Stimulated activated CD8-positive, alpha-beta memory T cell treated with anti-CD3 and anti-CD28 coated beads, Interleukin-4, amount 100 ng/mL, for 24 hours (primary cell): ENCODE data around the gene FRMD3.
A peak's percentile ranks its signal among the peaks of the same experiment; 100 is the strongest.
"Not testable (repeated sequence)": the region's sequence is repeated elsewhere in the genome, so short reads cannot be mapped to it uniquely, and the experiment has no call there.

Source experiments
- DNase-seq: peaks from one replicate; pipeline ENCODE4 v3.0.0-alpha.2; 2020; ENCODE audit warnings: low read depth

FRMD3 gene

DNA sequence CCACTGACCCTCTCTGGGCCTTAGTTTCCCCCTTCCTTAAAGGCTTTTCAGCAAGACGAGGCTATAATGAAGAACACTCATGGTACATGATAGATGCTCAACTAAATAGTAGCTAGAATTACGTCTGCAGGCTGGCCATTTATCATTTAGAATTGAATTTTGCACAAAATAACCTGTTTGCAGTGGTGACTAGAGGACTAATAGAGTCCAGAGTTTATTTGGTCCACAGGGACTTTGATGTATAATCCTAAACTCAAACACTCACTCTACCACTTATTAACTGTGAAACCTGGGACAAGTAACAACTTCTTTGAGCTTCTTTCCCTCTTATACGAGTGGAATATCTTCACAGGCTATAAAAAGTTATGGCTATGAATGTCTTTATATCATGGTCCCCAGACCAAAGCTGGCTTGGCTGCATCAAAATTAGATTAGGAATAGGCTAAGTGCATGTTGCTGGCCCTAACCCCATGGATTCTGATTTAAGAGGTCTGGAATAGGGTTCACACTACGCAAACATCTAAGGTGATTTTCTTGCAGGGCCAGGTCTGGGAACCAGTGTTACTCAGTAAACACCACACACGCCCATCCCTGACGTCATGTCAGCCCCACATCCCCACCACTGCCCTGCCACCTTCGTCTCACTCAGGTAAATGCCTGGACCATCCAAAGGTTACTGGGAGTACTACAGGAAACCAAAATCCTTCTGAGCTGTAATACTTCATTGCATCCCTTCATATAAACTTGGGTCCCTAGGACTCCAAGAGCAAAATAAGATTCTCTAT lies 150.6 kb downstream of the FRMD3 start:
- DNase-seq, result no peak

DNA sequence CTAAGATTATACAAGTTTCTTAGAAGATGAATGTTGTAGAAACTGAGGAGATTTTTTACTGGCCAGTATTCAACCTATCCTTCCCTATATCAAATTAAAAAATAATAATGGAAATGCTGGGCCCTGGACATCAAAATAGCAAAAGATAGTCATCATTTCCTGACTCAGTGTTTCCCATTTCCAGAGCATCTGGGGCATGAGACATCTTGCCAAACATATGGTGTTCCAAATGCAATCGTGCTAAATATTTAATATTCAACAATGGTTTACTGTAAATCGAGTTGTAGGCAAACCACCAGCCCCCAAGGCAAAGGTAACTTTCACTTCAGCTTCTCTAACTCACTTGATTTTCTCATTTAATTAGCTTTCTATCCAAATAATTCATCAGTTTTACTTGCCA lies 152.9 kb downstream of the FRMD3 start:
- no peak for DNase-seq

DNA sequence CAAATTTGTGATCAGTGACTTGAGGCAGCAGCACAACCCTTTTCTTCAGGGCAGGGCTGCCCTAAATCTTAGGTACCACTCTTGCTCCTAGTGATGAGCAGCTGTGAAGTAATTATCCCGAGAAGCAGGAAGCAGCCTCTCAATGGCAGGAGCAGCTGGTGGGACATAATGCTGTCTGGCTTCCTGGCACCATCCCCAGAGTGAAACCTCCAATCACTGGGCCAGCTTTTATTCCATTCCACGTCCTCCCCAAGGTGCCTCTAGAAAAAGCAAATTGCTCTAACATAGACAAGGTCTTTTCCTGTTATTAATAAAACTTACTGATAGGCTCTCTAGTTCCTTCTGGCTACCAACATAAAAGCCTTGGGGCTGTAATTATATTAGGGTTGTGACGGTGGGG lies 154.0 kb downstream of the FRMD3 start:
- DNase-seq, result no peak

DNA sequence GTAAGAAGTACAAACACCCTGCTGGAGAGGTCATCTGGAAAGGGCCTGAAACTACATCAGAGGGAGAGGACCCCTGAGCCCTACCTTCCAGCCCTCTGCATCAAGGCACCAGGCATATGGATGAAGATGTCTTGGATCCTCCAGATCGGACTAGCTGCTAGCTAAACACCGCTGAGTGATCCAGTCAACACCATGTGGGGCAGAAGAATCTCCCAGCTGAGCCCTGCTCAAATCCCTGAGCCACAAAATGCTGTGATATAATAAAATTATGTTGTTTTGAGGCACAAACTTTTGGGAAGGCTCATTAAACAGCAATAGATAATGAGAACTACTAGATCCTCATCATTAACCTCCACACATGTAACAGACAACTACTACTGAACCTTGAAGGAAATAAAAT lies 155.2 kb downstream of the FRMD3 start:
- no peak for DNase-seq

DNA sequence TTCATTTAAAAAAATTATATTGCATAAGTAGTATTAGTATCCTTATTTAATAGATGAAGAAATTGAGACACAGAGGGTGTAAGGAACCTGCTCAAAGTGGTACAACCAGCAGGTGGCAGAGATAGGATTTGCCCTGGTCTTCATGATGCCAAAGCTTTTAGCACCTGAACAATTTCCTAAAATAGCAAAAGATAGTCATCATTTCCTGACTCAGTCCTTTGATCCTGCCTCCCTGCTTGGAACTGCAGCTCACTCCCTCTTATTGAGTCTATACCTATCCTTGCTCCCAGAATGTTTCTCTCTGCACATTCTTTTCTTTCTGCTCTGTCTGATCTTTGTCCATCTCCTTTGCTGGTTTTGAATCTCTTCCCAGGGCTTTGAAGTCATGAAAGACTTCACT lies 155.8 kb downstream of the FRMD3 start:
- DNase-seq, result no peak

DNA sequence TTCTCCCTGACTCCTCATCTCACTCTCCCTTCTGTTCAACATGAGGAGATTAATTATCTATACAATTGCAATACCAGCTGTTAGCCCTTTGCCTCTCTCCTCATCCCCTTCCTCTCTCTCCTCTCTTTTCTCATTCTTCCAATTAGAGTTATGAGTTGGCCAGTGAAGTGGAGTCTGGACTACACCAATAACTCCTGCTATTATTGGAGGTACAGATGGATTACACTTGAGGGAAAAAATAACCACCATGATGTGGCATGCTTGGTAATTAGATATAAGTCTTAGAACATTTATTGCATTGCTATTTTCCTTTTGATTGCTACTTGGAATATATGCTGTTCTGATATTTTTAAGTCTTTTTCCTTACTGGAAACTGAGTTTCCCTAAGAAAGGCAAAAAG lies 159.2 kb downstream of the FRMD3 start:
- DNase-seq, result no peak

DNA sequence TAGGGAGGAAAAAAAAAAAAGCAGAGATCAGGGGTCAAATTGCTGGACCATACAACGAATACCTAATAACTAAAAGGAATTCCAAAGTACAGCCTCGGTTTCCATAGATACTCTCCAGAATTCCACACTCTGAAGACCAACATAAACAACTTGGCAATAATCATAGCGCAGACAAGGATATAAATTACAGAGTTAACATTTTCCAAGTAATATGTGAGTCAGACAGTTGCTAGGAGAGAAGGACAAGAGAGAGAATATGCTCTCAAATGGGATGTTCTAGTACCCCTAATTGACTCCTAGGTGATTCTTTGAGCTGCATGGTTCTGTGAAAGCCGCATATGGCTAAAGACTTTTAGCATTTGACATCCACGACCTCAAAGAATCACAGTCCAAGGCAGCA lies 165.2 kb downstream of the FRMD3 start:
- no peak for DNase-seq

DNA sequence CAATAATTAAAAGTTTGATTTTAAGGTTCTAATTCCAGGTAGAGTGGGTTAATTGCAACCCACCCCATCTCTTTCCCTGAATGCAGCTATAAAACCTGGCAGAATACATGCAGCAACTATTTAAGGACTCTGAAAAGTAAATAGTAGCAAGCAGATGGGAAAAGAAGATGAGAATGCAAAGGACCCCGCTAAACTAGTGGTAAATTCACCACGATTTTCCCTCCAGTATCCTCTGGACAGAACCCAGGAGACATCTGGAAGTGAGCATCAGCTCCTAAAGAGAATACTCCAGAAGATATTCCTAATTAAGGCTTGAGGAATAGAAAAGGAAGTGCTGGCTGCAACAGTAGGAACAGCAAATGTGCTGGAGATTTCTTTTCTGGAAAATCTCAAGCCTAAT lies 170.9 kb downstream of the FRMD3 start:
- DNase-seq, result no peak

DNA sequence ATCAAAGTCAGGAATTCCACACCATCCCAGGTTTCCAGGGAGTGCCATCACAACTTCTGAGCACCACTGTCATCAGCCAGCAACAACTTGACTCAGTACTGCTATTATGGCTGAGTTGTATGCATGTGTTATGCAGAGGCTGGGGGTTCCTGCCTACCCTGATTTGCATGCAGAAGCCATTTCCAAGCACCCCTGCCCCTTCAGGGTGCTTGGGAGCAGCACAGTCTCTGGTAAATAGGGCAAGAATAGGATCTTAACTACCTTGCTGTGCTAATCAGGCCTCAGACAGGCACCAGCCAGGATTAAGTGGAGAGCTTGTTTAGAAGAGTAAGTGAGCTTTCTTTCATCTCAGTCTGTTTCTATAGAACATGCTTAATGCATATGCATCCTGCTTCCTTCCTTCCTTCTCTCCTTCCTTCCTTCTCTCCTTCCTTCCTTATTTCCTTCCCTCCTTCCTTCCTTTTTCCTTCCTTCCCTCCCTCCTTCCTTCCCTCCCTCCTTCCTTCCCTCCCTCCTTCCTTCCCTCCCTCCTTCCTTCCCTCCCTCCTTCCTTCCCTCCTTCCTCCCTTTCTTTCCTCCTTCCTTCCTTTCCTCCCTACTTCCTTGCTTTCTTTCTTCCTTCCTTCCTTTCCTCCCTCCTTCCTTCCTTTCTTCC lies 175.7 kb downstream of the FRMD3 start:
- no peak for DNase-seq

DNA sequence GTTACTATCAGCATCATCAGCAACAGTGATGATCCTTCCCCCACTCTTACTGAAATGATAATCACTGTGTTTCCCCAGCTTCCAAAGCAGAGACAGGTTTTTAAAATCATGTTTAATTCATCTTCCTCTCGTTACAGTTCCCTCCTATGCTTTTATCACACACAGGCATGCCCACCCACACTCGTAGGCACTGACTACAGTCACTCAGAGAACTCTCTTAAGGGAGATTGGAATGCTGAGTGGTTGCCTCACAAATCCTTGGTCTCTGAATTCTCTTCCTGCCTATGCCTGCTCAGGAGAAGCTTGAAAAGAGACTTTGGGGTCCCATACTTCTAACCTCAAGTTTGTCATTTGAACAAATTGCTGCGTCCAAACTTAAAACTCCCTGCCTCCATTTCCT lies 179.2 kb downstream of the FRMD3 start:
- no peak for DNase-seq

DNA sequence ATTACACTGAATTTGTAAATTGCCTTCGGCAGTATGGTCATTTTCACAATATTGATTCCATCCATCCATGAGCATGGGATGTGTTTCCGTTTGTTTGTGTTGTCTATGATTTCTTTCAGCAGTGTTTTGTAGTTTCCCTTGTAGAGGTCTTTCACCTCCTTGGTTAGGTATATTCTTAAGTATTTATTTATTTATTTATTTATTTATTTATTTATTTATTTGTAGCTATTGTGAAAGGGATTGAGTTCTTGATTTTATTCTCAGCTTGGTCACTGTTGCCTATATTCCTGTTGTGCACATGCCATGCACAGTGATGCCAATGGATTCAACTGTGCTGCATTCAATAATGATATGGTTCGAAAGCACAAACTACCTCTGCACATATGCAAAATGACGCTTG lies 179.7 kb downstream of the FRMD3 start:
- DNase-seq, result not testable (repeated sequence)

DNA sequence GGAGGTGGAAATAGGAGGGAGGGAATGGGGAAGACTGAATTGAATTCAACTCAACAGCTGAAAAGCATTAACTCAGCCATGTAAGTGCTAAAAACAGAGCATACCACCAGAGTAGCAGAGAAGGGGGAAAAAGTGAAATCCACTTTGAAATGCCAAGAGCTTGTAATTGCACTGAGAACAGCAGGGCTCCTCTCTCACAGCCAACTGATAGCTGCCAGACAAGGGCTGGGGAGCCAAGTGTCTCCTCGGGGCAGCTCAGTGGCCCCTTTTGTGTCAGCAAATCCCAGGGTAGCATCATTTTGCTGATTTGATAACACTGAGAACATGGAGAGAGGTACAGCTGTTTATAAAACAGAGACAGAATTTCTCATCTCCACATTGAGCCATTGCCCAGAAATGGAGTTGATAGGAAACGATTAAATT lies 182.5 kb downstream of the FRMD3 start:
- no peak for DNase-seq

DNA sequence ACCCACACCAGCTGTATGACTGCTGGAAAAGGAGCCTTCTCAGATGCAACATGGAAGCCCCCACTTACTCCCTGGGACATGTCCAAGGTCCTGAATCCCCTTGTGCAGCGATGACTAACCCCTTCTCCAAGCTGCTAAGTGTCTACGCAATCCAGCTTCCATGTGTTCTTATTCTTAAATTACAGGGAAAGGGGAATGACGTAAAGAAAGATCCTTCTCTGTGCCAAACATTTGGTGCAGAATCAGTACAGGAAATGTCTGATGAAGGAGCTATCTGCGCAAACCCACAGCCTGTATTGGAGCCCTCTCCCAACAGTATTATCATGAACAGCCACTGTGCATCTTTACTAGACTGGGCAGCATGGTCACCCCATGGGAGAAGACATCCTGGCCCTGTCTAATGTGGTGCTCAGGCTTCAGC lies 183.2 kb downstream of the FRMD3 start:
- no peak for DNase-seq

DNA sequence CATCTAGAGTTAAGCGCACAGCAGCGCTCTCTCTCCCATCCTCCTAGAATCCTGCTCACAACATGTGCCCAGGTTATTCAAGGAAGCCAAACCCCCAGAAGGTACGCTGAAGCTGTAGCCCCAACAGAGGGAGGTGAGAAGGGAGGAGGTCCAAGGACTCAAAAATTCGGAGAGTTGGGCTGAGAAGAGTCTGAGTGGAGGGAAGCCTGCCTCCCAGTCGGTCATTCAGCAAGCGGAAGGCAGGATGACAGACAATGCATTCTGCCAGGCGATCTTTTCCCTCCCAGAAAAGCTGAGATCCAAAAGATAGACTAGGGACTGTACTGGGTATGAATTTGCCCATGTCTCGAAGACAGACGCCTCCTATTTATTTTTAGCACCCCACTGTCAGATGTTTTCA lies 189.2 kb downstream of the FRMD3 start:
- no peak for DNase-seq

DNA sequence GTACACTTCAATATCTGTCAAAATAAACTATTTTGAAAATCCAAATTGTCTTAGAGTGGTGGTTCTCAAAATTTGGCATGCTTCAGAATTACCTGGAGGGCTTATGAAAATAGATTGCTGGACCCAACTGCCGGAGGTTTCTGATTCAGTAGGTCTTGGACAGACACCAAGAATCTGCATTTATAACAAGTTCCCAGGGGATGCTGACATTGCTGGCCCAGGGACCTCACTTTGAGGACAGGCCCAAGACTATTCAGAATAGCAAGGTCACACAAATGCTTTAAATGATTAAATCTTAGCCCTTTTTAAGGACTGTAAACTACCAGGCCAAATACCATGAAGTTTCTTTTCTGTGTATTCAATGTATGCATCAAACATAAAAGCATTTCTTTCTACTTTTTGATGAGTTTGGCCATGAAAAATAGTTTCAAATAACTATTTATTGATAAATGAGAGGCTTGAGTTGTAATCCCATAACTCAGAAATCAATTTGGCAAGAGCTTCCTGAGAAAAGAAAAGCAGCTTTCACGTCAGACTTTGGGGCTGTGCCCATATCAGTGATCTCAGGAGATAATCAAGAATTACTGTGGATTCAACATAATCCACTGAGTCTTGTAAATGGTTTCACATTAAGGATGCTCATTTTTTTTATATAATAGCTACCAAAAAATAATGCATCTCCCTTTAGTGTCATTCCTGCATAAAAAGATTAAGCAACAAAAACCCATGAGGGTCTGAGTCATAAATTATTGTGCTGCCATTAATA lies 191.4 kb downstream of the FRMD3 start:
- no peak for DNase-seq

DNA sequence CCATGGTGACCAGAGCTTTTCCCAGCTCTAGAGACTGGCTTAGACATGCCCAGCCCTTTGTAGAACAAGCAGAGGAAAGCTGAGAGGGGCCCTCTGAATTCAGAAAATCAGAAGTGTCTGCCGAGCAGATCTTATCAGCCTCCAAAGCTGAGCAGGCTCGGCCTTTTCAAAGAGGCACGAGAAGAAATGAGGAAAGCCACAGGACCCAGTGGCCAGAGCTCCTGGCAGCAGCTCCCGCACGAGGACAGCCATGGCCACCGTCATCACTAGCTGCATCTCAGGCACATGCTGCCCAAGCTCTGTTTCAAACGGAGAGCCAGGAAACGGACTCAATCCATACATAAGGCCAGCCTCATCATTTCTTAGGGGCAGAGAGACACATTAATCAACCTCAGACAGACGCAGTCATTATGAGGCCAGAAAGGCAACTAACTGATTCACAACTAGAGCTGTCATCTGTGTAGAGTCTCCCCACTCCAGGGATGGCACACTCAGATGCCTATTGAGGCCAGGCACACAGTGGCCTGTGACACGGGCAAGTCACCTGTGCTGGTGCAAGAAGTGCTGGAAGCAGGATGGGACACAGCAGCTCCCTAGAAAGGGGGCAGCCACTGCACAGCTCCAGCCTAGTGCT lies 194.7 kb downstream of the FRMD3 start:
- DNase-seq, result no peak

DNA sequence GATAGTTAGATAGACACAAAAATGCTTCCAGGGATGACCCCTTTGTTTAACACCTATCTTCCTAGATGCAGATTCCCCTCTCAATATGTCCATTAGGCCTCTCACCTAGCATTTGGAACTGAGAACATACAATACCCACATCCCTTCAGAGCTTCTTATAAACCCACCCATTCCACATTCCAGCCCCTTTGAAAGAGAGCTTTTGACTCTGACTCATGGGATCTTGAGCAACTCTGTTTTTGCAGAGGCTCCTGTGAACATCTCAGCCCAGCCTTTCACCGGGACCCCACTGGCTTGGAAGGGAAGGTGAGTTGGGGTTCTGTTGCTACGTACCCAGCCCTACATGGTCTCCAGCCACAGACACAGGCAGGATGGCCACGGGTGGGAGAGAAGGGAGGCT lies 195.5 kb downstream of the FRMD3 start:
- DNase-seq, result no peak

DNA sequence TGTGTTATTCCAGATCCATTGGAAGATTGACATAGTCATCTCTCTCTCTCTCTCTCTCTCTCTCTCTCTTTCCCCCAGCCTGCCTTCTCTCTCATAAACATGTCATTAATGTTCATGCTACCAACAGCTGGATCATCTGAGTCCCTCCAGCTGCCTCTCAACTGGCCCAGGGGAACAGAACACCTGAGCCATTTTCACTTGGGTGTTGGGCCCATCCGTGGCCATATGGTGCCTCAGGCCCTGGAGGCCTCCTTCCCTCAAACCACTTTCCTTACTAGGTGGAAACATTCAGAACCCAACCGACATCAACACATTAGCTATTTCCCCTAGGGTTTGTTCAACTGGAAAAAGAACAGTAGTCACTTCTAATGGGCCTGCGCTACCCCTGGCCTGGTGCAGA lies 196.2 kb downstream of the FRMD3 start:
- DNase-seq, result no peak

DNA sequence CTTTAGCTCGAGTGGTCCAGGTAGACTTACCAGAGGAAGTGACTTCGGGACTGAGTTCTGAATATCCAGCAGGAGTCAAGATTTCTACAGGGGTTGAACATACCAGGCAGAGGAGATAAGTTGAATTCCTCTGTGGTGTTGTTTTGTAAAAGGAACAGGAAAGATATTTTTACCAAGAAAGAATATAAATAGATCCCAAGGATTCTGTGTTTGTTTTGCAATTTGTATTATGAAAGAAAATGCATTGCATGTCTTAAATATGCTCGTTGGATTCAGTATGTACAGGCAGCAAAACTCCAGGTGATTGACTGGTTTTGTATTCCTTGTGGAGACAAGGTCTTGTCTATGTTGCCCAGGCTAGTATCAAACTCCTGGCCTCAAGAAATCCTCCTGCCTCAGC lies 197.8 kb downstream of the FRMD3 start:
- DNase-seq, result no peak

DNA sequence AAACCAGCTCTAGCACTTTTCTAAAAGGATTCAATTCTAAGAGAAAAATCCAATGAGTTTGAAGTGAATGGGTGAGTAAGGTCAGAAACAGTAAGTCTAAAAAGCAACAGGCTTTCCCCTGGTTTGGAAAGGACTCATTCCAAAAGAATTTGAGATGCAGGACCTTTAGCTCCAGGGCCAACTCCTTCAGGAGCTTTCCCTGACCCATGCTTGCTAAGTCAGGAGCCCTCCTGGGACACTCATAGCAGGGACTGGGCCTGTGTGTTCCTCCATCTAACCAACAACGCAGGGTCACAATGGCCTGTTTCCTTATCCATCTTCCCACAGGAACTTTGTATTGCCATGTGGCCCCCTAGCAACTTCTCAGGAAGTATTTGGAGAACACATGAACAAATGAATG lies 198.8 kb downstream of the FRMD3 start:
- no peak for DNase-seq

DNA sequence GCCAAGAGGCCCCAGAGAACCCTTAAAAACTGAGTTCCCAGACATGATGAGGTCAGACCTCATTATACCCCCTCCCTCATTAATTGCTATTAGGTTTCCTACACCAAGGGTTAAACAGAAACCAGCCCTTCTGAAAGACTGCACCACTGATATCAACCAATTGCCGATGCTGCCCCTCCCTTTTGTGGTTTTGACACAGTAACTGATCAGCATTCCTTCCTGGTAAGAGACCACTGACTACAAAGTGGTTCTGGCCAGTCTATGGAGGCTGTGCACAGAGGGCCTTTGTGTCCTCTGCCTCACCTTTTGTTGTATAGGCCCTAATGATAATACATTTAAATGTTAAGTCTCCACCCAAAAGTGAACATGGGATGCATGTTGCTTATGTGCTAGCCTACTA lies 201.5 kb downstream of the FRMD3 start:
- DNase-seq, result no peak

DNA sequence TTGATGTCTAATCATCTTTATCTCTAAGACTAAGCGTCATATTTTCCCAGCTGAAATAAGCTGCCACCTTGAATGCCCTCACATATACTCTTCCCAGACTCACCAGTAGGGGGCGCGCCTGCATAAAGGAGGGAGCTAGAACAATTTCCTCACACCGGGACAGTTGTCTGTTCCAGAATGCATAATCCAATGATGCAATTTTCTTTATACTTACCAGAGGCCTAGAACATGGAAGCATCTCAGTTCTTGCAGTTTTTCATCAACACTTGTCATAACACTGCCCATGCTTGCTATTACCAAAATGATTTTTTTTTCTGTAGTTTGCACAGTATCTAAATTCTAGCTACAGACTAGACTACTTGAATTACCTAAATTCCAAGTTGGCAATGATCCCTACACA lies 203.9 kb downstream of the FRMD3 start:
- peak; percentile 53 for DNase-seq
